CD14-positive monocyte (primary cell): Measurements from ENCODE around the gene PLCG1. TPM values are rescaled to one million over a fixed set of nuclear protein-coding genes. Genes with fewer than 3 reads are reported as not detected.

Experiments used
- DNase-seq, 3 donors: peaks; one replicate each; pipeline ENCODE4 v3.0.0-alpha.2; 2011 to 2022
- H2AFZ ChIP-seq: 2 replicates; pipeline ENCODE4 v1.6.0; 2012; ENCODE audit warnings: mild to moderate bottlenecking, low read depth, low read length, inconsistent platforms; ENCODE audit not compliant: insufficient read depth, poor library complexity, severe bottlenecking
- H3K27ac ChIP-seq, 2 donors: 1 replicate in 1 of 2; 2 replicates in 1 of 2; pipeline ENCODE4 v1.5.1; 2012 to 2013; ENCODE audit warnings: low read length in 2 of 2, control low read depth in 1 of 2, inconsistent platforms in 1 of 2, low read depth in 1 of 2, mild to moderate bottlenecking in 1 of 2
- H3K27me3 ChIP-seq, 2 donors: one replicate each; pipeline versions ENCODE4 v1.6.0 to v1.6.1; 2011 to 2013; ENCODE audit warnings: low read length in 2 of 2; ENCODE audit not compliant: control insufficient read depth in 2 of 2, insufficient read depth in 2 of 2
- H3K36me3 ChIP-seq, 2 donors: replicated peaks in 1 of 2; 1 replicate in 1 of 2; 2 replicates in 1 of 2; pipeline versions ENCODE4 v1.5.1 to v1.6.1; 2012 to 2013; ENCODE audit warnings: low read length in 2 of 2, control low read depth in 1 of 2, inconsistent platforms in 1 of 2, mild to moderate bottlenecking in 1 of 2; ENCODE audit not compliant: insufficient read depth in 2 of 2, control insufficient read depth in 1 of 2
- H3K4me1 ChIP-seq, 2 donors: 1 replicate in 1 of 2; 2 replicates in 1 of 2; pipeline versions ENCODE4 v1.5.1 to v1.6.1; 2012 to 2013; ENCODE audit warnings: low read length in 2 of 2, control low read depth in 1 of 2, inconsistent platforms in 1 of 2, mild to moderate bottlenecking in 1 of 2, moderate library complexity in 1 of 2; ENCODE audit not compliant: insufficient read depth in 2 of 2, control insufficient read depth in 1 of 2
- H3K4me2 ChIP-seq: replicated peaks from 2 replicates; pipeline ENCODE3; 2012; ENCODE audit warnings: low read length, moderate library complexity, mild to moderate bottlenecking; ENCODE audit not compliant: poor library complexity, severe bottlenecking; ENCODE audit errors: extremely low read depth
- H3K4me3 ChIP-seq, 3 experiments: fragments of 200-600 bp in 1 of 3; sonication (generic) in 1 of 3; replicated peaks in 1 of 3; 1 replicate in 2 of 3; 2 replicates in 1 of 3; pipeline ENCODE4 v1.5.1; 2011 to 2013; ENCODE audit warnings: low read length in 3 of 3, mild to moderate bottlenecking in 3 of 3, control low read depth in 2 of 3, low read depth in 2 of 3, inconsistent platforms in 1 of 3, moderate library complexity in 1 of 3
- H3K79me2 ChIP-seq: 2 replicates; pipeline ENCODE4 v1.6.0; 2012; ENCODE audit warnings: mild to moderate bottlenecking, control low read depth, inconsistent platforms, low read length, moderate library complexity; ENCODE audit not compliant: insufficient read depth
- H3K9ac ChIP-seq: 2 replicates; pipeline ENCODE4 v1.6.0; 2017; ENCODE audit warnings: low read length, mild to moderate bottlenecking; ENCODE audit not compliant: insufficient read depth, poor library complexity, severe bottlenecking
- H3K9me3 ChIP-seq, 2 donors: replicated peaks in 1 of 2; 1 replicate in 1 of 2; 2 replicates in 1 of 2; pipeline versions ENCODE4 v1.5.1 to v1.6.1; 2012 to 2013; ENCODE audit warnings: low read length in 2 of 2, control low read depth in 1 of 2; ENCODE audit not compliant: control insufficient read depth in 1 of 2, insufficient read depth in 1 of 2
- H4K20me1 ChIP-seq: 2 replicates; pipeline ENCODE4 v1.6.0; 2012; ENCODE audit warnings: mild to moderate bottlenecking, low read length, control low read depth, moderate library complexity; ENCODE audit not compliant: insufficient read depth
- H3K27ac Mint-ChIP-seq, 7 donors: one replicate each; pipeline ENCODE4 v1.8.0; 2020; ENCODE audit warnings: mild to moderate bottlenecking in 7 of 7, mixed read lengths in 7 of 7, moderate library complexity in 6 of 7, inconsistent platforms in 2 of 7
- H3K27me3 Mint-ChIP-seq, 3 donors: one replicate each; pipeline ENCODE4 v1.8.0; 2021 to 2022; ENCODE audit warnings: low read depth in 3 of 3, mild to moderate bottlenecking in 3 of 3, mixed read lengths in 3 of 3, moderate library complexity in 3 of 3, inconsistent platforms in 1 of 3
- H3K36me3 Mint-ChIP-seq, 2 donors: one replicate each; pipeline ENCODE4 v1.8.0; 2020; ENCODE audit warnings: mixed read lengths in 2 of 2, inconsistent platforms in 1 of 2, mild to moderate bottlenecking in 1 of 2
- H3K4me1 Mint-ChIP-seq: one replicate; pipeline ENCODE4 v1.8.0; 2020; ENCODE audit warnings: mild to moderate bottlenecking, mixed read lengths
- H3K4me3 Mint-ChIP-seq, 2 donors: one replicate each; pipeline ENCODE4 v1.8.0; 2020; ENCODE audit warnings: mild to moderate bottlenecking in 2 of 2, mixed read lengths in 2 of 2, moderate library complexity in 1 of 2
- H3K9me3 Mint-ChIP-seq, 7 donors: one replicate each; pipeline ENCODE4 v1.8.0; 2020 to 2022; ENCODE audit warnings: mixed read lengths in 7 of 7, mild to moderate bottlenecking in 6 of 7, moderate library complexity in 6 of 7, inconsistent platforms in 2 of 7
- CTCF ChIP-seq: fragments of 200-600 bp; IDR thresholded peaks from one replicate; pipeline ENCODE4 v1.8.0; 2022; ENCODE audit warnings: antibody characterized with exemption, mild to moderate bottlenecking
- WGBS: methylation state at CpG from one replicate; pipeline ENCODE4 v1.1.5; 2013; ENCODE audit warnings: missing lambda C conversion rate; ENCODE audit not compliant: insufficient coverage; 5-methylcytosine and 5-hydroxymethylcytosine counted together
- intact Hi-C, 2 donors: fragments of 100-400 bp; cut with micrococcal nuclease; formaldehyde crosslinking; loops; one replicate each; pipeline versions ENCODE4 v1.15.0 to v1.15.1; 2023
- polyA plus RNA-seq, 3 donors: library from polyadenylated mRNA; depleted of rRNA in 1 of 3; unstranded in 2 of 3; stranded (reverse) in 1 of 3; fragments of 300-500 nt in 2 of 3; fragments of >200 nt in 1 of 3; fragmentation: Illumina TruSeq in 2 of 3; gene quantifications; 1 replicate in 2 of 3; 2 replicates in 1 of 3; pipeline ENCODE4 v1.2.3, GENCODE V29; 2012 to 2021

Gene PLCG1
- polyA plus RNA-seq, 3 donors, result 0.33 to 3.8 (median 1.0) TPM

- Histone ChIP-seq H3K9ac (no peak overlapping the region), H3K9me3 (no peaks in the 10 kb centered on the region), H3K4me3 (no peak overlapping the region), H3K79me2 (no peaks in the 10 kb centered on the region), H4K20me1 (no peaks in the 10 kb centered on the region), H3K4me1 (no peaks in the 10 kb centered on the region), H3K27me3 (peaks cover 3% of the 10 kb centered on the region in 2 donors), H3K27ac (no peak overlapping the region), H2AFZ (no peak overlapping the region), H3K36me3 (no peaks in the 10 kb centered on the region), H3K4me2 (no peak overlapping the region)
- no CpG with 5 or more reads among the region's 3 CpGs for WGBS
- Mint-ChIP-seq H3K4me3 (peak overlapping the region in 1 of 2 donors; percentile 16), H3K4me1 (no peaks in the 10 kb centered on the region), H3K9me3 (peaks cover 0 to 2% (median 0%) of the 10 kb centered on the region in 7 donors), H3K36me3 (no peaks in the 10 kb centered on the region), H3K27ac (peak overlapping the region in 1 of 7 donors; percentile 40), H3K27me3 (peaks cover 20 to 23% (median 22%) of the 10 kb centered on the region in 3 donors)
- intact Hi-C loops, result no loop called here
- no peak for TF ChIP-seq CTCF
- DNase-seq, result no peak
These were observed 13.3 kb downstream of the PLCG1 start for GRCh38 chr20:41150664-41151063.

GRCh38 chr20:41151134-41151869, 14.0 kb downstream of the PLCG1 start:
- no peaks in the 10 kb centered on the region for H4K20me1 ChIP-seq

More at GRCh38 chr20:41151134-41151869, 14.0 kb downstream of the PLCG1 start:
- Histone ChIP-seq H3K4me1 (no peaks in the 10 kb centered on the region), H3K27ac (no peak overlapping the region), H3K27me3 (peaks cover 3 to 4% of the 10 kb centered on the region in 2 donors), H3K9ac (no peak overlapping the region), H3K36me3 (no peaks in the 10 kb centered on the region), H3K79me2 (no peaks in the 10 kb centered on the region), H3K4me3 (no peak overlapping the region), H3K4me2 (no peak overlapping the region), H3K9me3 (no peaks in the 10 kb centered on the region), H2AFZ (no peak overlapping the region)
- Mint-ChIP-seq H3K27me3 (peaks cover 22 to 25% (median 22%) of the 10 kb centered on the region in 3 donors), H3K4me1 (no peaks in the 10 kb centered on the region), H3K36me3 (no peaks in the 10 kb centered on the region), H3K4me3 (no peak overlapping the region), H3K9me3 (peaks cover 0 to 2% (median 0%) of the 10 kb centered on the region in 7 donors), H3K27ac (peak overlapping the region in 1 of 7 donors; percentile 40)
- intact Hi-C loops, result no loop called here
- DNase-seq, result no peak
- 80% methylated on average over 1 of the region's 5 CpGs for WGBS
- no peak for TF ChIP-seq CTCF
